Activated CD4-positive, alpha-beta T cell treated with anti-CD3 and anti-CD28 coated beads for 4 hours (primary cell): Measurements from ENCODE around the gene XRCC1.
"Not testable (repeated sequence)": the region's sequence is repeated elsewhere in the genome, so short reads cannot be mapped to it uniquely, and the experiment has no call there.

Experiments used
- DNase-seq, 2 donors: peaks; one replicate each; pipeline ENCODE4 v3.0.0-alpha.2; 2020

The XRCC1 gene

DNA sequence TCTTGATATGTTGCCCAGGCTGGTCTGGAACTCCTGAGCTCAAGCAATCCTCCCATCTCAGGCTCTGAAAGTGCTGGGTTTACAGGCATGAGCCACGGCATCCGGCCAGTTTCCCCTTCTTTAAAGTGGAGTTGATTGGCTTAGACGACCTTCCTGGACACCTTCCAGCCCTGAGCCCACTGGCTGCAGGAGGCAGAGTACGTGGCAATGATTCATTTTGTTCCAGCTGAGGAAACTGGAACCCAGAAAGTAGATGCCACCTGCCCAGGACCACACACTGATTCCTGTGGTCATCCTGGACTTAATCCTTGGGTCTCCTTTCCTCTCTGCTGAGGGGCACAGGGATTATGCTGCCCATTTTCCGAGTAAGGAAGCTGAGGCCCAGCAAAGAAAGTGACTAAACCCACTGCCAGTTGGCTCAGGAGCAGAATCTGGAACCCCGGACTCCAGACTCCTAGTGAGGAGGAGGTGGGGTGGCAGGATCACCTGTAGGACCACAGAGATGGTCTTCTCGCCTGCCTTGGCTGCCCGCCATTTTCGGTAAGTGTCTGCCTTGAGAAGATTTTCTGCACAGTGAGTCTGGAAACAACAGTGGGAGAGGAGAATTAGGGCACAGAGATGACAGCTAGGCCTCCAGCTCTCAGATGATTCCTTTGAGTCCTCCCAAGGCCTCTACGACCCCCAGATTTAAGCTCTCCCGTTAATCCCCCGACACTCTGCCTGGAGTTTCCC is 737 bp downstream of the XRCC1 start:
- no peak for DNase-seq

DNA sequence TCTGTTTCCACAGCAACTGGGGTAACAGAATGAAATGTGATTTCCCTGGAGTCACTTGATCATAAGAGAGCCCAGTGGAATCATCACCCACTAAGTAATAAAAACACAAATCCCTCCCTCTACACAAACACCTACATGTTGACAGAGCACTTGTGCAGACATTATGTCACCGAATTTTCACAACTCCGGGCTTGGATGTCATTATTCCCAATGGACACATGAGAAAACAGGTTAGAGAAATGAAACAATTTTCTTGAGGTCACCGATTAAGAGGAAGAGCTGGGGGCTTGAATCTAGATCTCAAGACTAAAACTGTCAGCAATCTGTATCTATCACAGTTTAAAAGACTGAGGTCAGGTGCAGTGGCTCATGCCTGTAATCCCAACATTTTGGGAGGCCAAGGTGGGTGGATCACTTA is 3.1 kb downstream of the XRCC1 start:
- DNase-seq: no peak

- no peak for DNase-seq
Measured at GRCh38 chr19:43570174-43570791, 5.0 kb downstream of the XRCC1 start.

GRCh38 chr19:43569657-43570056 is 5.7 kb downstream of the XRCC1 start:
- DNase-seq: no peak

DNA sequence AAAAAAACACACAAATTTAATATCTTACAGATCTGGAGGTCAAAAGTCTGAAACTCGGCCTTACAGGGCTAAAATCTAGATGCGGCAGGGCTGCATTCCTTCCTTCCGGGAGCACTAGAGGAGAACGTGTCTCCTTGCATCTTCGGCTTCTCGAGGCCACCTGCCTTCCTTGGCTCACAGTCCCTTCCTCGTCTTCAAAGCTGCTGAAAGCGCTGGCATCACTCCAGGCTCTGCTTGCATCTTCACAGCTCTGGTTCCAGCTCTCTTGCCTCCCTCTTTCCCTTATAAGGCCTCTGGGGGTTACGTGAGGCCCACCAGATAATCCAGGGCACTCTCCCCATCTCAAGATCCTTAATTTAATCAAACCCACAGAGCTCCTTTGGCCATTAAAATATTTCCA is 10.5 kb downstream of the XRCC1 start:
- no peak for DNase-seq

DNA sequence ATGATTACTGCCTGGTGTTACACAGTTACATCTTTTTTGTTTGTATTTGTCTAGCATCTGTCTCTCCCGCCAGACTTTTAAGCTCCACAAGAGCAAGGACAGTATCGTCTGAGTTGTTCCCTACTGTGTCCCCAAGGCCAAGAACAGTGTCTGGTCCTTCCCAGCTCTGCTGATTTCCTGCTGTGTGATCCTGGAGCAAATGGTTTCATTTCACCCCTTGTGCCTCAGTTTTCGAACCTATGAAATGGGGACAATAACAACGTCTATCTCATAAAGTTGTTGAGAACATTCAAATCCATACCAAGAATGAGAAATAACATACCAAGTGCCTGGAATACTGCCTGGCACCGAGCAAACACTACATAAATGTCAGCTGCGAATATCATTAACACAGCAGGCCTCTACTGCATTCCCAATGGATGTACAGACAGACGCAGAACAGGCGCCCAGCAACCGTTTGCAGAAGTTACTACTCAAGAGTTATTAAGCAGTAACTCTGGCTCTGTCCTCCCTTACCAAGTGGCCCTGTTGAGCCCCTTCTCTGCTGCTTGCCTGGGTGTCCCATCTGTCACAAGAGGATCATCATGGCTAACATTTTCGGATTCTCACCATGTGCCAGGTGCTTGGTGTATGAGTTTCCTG is 11.4 kb downstream of the XRCC1 start:
- DNase-seq: no peak

GRCh38 chr19:43562698-43563241 is 12.6 kb downstream of the XRCC1 start:
- peak; percentile 69 to 75 for DNase-seq

DNA sequence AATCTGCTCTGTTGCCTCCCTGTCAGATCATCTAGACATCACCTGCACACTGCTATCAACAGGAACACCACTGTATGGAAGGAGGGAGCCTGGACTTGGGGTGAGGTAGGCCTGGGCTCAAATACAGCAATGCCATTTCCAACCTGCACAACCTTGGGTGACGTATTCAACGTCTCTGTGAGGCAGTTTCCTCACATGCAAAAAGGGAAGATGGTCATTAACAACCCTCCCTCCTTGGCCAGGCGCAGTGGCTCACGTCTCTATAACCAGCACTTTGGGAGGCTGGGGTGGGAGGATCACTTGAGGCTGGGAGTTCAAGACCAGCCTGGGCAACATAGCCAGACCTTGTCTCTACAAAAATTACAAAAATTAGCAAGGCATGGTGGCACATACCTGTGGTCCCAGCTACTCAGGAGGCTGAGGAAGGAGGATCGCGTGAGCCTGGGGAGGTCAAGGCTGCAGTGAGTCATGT is 13.1 kb downstream of the XRCC1 start:
- no peak for DNase-seq

GRCh38 chr19:43561139-43561970 is 14.0 kb downstream of the XRCC1 start:
- DNase-seq: no peak

DNA sequence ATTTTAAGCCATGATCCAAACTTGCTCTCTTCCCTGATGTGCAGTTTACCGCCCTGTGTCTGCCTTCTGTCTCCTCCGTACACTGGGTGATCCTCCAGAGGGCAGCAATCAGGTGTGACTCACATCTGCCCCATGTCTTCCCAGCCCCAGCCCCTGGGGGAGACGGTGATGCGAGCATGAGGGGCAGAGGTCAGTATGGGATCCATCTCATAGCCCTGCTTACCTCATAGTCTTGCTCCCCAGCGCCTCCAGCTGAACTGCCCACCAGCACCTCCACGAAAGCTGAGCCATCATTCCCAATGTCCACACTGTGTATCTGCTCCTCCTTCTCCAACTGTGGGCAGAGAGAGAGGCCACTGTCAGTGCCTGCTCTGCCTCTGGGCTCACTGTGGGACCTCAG is 14.6 kb downstream of the XRCC1 start:
- peak in 1 of 2 donors; percentile 24 for DNase-seq

GRCh38 chr19:43555185-43555770 is 20.0 kb downstream of the XRCC1 start:
- DNase-seq: peak; percentile 74 to 89

DNA sequence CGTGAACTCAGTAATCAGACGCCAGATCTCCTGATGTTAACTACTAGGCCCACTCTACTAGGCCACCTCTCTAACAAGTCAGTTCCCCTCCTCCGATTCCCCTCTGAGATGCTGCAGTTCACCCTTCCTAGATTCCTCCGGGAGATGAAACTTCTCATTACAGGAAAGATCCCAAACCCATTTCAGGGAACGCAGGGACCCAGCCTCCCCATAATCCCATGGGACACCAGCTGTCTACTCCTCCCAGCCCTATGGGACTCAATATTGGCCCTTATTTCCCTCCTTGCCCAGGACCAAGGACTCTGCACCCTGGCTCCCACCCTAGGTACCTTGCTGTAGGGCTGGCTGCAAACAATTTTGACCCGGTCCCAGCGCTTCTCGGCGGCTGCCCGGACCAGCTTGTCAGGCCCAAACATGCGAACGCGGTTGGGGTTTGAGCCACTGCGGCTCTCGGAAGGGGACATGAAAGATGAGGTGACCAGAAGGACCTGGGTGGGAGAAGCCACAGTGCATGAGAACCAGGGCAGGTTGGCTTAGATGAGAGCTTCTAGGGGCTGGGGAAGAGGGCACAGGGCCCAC is 20.9 kb downstream of the XRCC1 start:
- DNase-seq: no peak

DNA sequence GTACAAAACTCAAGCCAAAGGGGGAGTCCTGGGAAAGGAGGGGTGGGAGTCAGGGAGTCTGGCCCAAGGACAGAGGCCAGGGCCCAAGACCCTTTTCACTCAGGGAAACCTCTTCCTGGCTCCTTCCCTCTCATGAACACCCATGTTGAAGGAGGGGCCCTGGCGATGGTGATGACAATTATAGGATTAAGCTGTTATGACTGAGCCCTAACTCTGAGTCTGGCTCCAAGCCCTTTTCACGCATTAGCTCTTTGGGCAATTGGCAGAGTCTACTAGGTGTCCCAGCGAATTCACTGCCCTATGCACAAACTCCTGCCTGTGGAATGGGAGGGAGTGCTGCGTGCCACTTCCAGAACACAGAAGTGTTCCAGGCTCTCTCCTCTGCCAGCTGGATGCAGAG is 21.7 kb downstream of the XRCC1 start:
- DNase-seq: no peak

- DNase-seq: no peak
Measured at GRCh38 chr19:43552616-43553015, 22.7 kb downstream of the XRCC1 start.

DNA sequence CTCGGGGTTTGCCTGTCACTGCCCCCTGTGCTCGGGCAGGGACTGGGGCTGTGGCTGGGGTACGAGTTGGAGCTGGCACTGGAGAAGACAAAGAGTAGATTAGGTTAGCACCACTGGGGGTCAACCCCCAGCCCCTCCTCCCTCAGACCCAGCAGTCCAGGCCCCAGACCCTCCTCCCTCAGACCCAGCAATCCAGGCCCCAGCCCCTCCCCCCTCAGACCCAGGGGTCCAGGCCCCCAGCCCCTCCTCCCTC is 23.2 kb downstream of the XRCC1 start:
- no peak for DNase-seq

DNA sequence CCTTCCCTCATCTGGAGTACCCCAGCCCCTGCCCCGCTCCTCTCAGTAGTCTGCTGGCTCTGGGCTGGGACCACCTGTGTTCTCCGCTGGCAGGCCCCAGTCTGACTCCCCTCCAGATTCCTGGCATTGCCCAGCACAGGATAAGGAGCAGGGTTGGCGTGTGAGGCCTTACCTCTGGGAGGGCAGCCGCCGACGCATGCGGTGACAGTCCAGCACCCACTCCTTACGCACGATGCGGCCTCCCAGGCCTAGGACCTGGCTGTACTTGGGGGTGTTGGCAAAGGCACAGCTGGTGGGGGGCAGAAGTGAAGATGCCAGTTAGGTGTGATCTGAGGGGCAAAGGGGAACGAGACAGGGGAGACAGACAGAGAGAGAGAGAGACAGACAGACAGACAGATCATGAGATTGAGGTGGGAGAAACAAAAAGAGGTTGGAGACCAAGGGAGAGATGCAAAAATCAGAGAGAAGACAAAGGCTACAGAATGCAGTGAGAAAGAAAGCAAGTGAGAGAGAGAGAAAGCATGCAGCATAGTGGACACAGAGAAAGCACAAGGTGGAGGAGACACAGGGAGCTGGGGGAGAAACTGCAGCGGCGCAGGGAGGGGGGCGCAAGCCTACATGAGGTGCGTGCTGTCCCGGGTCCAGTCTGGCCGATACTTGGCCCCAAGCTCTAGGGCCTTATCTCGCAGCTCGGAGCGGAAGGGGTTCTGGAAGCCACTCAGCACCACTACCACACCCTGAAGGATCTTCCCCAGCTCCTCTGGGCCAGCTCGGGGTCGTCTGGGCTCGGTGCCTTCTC is 23.7 kb downstream of the XRCC1 start:
- DNase-seq: no peak

GRCh38 chr19:43548706-43549105 is 26.6 kb downstream of the XRCC1 start:
- DNase-seq: no peak

- DNase-seq: not testable (repeated sequence)
Measured at GRCh38 chr19:43547926-43548325, 27.4 kb downstream of the XRCC1 start.

- no peak for DNase-seq
Measured at GRCh38 chr19:43546581-43546980, 28.7 kb downstream of the XRCC1 start.

DNA sequence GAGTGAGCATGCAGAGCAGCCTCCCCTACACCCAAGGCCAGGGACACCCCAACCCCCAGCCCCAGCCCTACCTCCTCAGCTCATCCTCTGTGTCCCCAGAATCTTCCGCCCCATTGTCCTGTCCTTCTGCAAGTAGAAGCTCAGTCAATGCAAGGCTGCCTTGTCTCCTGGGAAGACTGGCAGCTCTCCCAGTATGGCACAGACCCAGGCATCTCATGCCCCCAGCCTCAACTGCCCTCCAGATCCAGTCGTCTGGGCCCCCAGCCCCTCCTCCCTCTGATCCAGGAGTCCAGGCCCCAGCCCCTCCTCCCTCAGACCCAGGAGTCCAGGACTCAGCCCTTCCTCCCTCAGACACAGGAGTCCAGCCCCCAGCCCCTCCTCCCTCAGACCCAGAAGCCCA is 29.3 kb downstream of the XRCC1 start:
- no peak for DNase-seq

DNA sequence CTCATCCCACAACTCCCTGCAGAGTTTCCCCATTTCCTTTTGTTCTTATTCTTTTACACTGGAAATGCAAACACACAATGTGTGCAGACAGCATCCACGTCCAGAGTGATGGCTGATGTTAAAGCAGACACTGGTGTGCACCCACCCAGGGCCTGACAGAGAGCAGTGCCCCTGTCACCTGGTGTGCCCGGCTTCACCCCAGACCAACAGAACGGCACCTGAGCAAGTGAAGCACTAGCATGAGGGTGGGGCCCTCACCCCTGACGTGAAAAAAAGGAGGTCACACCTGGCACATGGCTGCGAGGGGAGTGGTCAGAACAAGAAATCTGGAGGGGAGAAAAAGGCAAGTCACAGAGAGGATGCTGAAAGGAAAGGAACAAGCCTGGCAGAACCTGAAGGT is 30.1 kb downstream of the XRCC1 start:
- no peak for DNase-seq

- DNase-seq: no peak
Measured at GRCh38 chr19:43544077-43544476, 31.2 kb downstream of the XRCC1 start.
